Bronchus fibroblast of lung (primary cell): Measurements from ENCODE around the gene PHYH. TPM values are rescaled to one million over a fixed set of nuclear protein-coding genes. Genes with fewer than 3 reads are reported as not detected.

Experiments used
- total RNA-seq: library from RNA; depleted of rRNA; stranded (reverse); fragments of >200 nt; gene quantifications from 2 replicates; pipeline ENCODE4 v1.2.3, GENCODE V29; 2015

The PHYH gene
- 16.5 and 19.2 TPM in 2 replicates for total RNA-seq

GRCh38 chr10:13299437-13300287, at the start of gene PHYH:
PHYH (minus strand) TSS chr10:13300064; CDS start chr10:13300042, 22 bp downstream.

GRCh38 chr10:13348216-13349017, 48.6 kb upstream of the PHYH start, which contains the start of gene SEPHS1:
SEPHS1 (minus strand) TSS chr10:13348293; CDS start chr10:13344950, 3,343 bp downstream.

GRCh38 chr10:13234172-13234571, 65.7 kb downstream of the PHYH start, which contains the start of gene UCMA:
UCMA (minus strand) TSS chr10:13234374; CDS start chr10:13234258, 116 bp downstream.

Other genes with a start within 250 kb of the PHYH start
- 22.9 and 27.2 TPM in 2 replicates for gene OPTN, start 199.9 kb downstream of the PHYH start, total RNA-seq
- gene MCM10, start 138.5 kb downstream of the PHYH start, total RNA-seq, result 11.1 and 14.6 TPM in 2 replicates
- not detected in 2 replicates for gene UCMA, start 65.7 kb downstream of the PHYH start, total RNA-seq
- 54.4 and 54.5 TPM in 2 replicates for gene SEPHS1, start 48.2 kb upstream of the PHYH start, total RNA-seq
- gene BEND7, start 228.9 kb upstream of the PHYH start, total RNA-seq, result 0.34 and 0.74 TPM in 2 replicates